ENCODE results near the gene LEP. TPM values are rescaled to one million over a fixed set of nuclear protein-coding genes. Genes with fewer than 3 reads are reported as not detected.
"Not testable (repeated sequence)": the region's sequence is repeated elsewhere in the genome, so short reads cannot be mapped to it uniquely, and the experiment has no call there.

LEP gene
- total RNA-seq, 1 experiment from 2014 or later = not detected

GRCh38 chr7:128266529-128266882 is 25.4 kb downstream of the LEP start:
- DNase-seq = no peak
- Histone ChIP-seq H3K36me3 (replicated peaks; ENCODE audit: control insufficient read depth, insufficient read depth, low read length) (no peaks in the 10 kb centered on the region), H3K27me3 (ENCODE audit: control insufficient read depth, insufficient read depth, low read length) (peaks cover 2% of the 10 kb centered on the region; the same call in 1 of the 2 replicates), H3K4me3 (ENCODE audit: insufficient read depth, low read depth, low read length) (no peak overlapping the region)

GRCh38 chr7:128266883-128267594 is 26.0 kb downstream of the LEP start:
- peaks cover 2% of the 10 kb centered on the region; the same call in 1 of the 2 replicates for H3K27me3 ChIP-seq (ENCODE audit: control insufficient read depth, insufficient read depth, low read length)
- no peak overlapping the region for H3K4me3 ChIP-seq (ENCODE audit: insufficient read depth, low read depth, low read length)
- peak; percentile 88 for DNase-seq
- H3K36me3 ChIP-seq (replicated peaks; ENCODE audit: control insufficient read depth, insufficient read depth, low read length) = no peaks in the 10 kb centered on the region

GRCh38 chr7:128267595-128267924 is 26.5 kb downstream of the LEP start:
- Histone ChIP-seq H3K36me3 (replicated peaks; ENCODE audit: control insufficient read depth, insufficient read depth, low read length) (no peaks in the 10 kb centered on the region), H3K4me3 (ENCODE audit: insufficient read depth, low read depth, low read length) (no peak overlapping the region), H3K27me3 (ENCODE audit: control insufficient read depth, insufficient read depth, low read length) (peaks cover 2% of the 10 kb centered on the region; the same call in 1 of the 2 replicates)
- DNase-seq = no peak

GRCh38 chr7:128268233-128268632 is 27.2 kb downstream of the LEP start:
- Histone ChIP-seq H3K27me3 (ENCODE audit: control insufficient read depth, insufficient read depth, low read length) (peaks cover 2% of the 10 kb centered on the region; the same call in 1 of the 2 replicates), H3K36me3 (replicated peaks; ENCODE audit: control insufficient read depth, insufficient read depth, low read length) (no peaks in the 10 kb centered on the region), H3K4me3 (ENCODE audit: insufficient read depth, low read depth, low read length) (no peak overlapping the region)
- no peak for DNase-seq

- no peak overlapping the region for H3K4me3 ChIP-seq (ENCODE audit: insufficient read depth, low read depth, low read length)
- peaks cover 2% of the 10 kb centered on the region; the same call in 1 of the 2 replicates for H3K27me3 ChIP-seq (ENCODE audit: control insufficient read depth, insufficient read depth, low read length)
- DNase-seq = peak; percentile 60
- H3K36me3 ChIP-seq (replicated peaks; ENCODE audit: control insufficient read depth, insufficient read depth, low read length) = no peaks in the 10 kb centered on the region
Observed at GRCh38 chr7:128270826-128271272, 29.8 kb downstream of the LEP start.

GRCh38 chr7:128271471-128271941 is 30.4 kb downstream of the LEP start:
- Histone ChIP-seq H3K4me3 (ENCODE audit: insufficient read depth, low read depth, low read length) (peak overlapping the region; percentile 19; the same call in 1 of the 2 replicates), H3K36me3 (replicated peaks; ENCODE audit: control insufficient read depth, insufficient read depth, low read length) (no peaks in the 10 kb centered on the region), H3K27me3 (ENCODE audit: control insufficient read depth, insufficient read depth, low read length) (peaks cover 2% of the 10 kb centered on the region; the same call in 1 of the 2 replicates)
- DNase-seq = peak; percentile 66

DNA sequence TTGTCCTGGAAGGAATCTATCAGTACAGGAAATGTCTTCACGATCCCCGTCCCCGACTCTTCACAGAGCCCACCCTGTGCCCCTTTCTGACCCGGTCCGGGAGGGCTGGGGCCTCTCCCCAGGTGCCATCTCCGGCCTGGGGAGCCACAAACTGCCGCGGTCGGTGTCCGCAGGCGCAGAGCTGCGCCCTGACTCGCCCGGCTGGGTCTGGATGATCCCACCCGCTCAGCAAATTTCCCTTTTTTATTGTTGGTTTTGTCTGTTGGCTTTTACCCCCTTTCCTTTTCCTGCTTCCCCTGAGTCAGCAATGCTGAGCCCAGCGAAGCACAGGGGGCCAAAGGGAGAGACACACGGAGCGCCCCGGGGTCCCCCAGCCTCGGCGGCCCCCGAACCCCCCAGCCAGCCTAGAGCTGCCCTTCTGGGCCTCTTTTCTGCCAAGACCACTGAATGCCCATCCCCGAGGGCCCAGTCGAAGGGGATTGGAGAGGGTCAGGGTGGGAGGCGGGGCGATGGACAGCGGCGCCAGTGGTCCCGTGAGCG is 30.9 kb downstream of the LEP start:
- Histone ChIP-seq H3K36me3 (replicated peaks; ENCODE audit: control insufficient read depth, insufficient read depth, low read length) (no peaks in the 10 kb centered on the region), H3K27me3 (ENCODE audit: control insufficient read depth, insufficient read depth, low read length) (peaks cover 2% of the 10 kb centered on the region; the same call in 1 of the 2 replicates), H3K4me3 (ENCODE audit: insufficient read depth, low read depth, low read length) (peak overlapping the region; percentile 6; the same call in 1 of the 2 replicates)
- DNase-seq = peak; percentile 67

DNA sequence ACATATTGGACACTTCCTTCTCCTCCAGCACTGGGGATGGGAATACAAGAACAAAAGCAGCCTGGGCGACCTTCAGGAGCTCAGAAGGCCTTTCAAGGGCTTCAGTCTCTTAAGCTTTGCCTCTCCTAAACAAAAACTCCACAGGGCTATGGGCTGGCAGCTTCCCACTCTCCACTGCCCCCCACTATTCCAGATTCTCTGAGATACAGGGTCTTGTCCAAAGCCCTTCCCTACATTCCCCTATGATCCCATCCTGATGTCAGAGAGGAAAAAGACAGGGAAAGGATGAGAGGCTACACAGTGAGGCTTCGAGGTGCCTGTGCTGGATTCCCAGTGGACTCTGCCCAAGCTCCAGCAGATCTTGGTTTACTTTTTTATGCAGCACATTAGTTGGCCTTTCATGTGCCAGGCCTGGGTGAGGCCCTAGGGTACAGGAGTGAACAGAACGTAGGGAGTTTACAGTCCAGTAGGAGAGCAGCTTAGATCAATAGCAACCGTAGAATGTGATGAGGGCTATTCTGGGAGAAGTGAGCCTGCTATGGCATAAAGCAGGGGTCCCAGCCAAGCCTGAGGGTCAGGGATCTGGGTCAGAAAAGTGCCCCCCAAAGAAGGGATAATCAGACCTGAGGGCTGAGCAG is 33.3 kb downstream of the LEP start:
- peaks cover 2% of the 10 kb centered on the region; the same call in 1 of the 2 replicates for H3K27me3 ChIP-seq (ENCODE audit: control insufficient read depth, insufficient read depth, low read length)
- DNase-seq = peak; percentile 14
- H3K4me3 ChIP-seq (ENCODE audit: insufficient read depth, low read depth, low read length) = no peak overlapping the region
- no peaks in the 10 kb centered on the region for H3K36me3 ChIP-seq (replicated peaks; ENCODE audit: control insufficient read depth, insufficient read depth, low read length)

- Histone ChIP-seq H3K36me3 (replicated peaks; ENCODE audit: control insufficient read depth, insufficient read depth, low read length) (no peaks in the 10 kb centered on the region), H3K4me3 (ENCODE audit: insufficient read depth, low read depth, low read length) (no peak overlapping the region), H3K27me3 (ENCODE audit: control insufficient read depth, insufficient read depth, low read length) (peaks cover 2% of the 10 kb centered on the region; the same call in 1 of the 2 replicates)
- no peak for DNase-seq
Observed at GRCh38 chr7:128274884-128275603, 34.0 kb downstream of the LEP start.

- DNase-seq = no peak
- peaks cover 2% of the 10 kb centered on the region; the same call in 1 of the 2 replicates for H3K27me3 ChIP-seq (ENCODE audit: control insufficient read depth, insufficient read depth, low read length)
- no peaks in the 10 kb centered on the region for H3K36me3 ChIP-seq (replicated peaks; ENCODE audit: control insufficient read depth, insufficient read depth, low read length)
- H3K4me3 ChIP-seq (ENCODE audit: insufficient read depth, low read depth, low read length) = no peak overlapping the region
Observed at GRCh38 chr7:128275681-128276080, 34.6 kb downstream of the LEP start.

DNA sequence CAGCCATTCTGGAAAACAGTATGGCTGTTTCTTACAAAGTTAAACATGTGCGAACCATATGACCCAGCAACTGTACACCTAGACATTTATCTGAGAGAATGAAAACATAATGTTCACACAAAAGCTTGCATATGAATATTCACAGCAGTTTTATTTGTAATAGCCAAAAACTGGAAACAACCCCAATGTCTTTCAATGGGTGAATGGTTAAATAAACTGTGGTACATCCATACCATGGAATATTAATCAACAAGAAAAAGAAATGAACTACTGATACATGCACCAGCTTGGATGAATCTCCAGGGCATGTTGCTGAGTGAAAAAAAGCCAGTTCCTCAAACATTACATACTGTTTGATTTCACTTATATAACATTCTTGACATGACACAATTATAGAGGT is 37.3 kb downstream of the LEP start:
- DNase-seq = no peak
- no peaks in the 10 kb centered on the region for H3K36me3 ChIP-seq (replicated peaks; ENCODE audit: control insufficient read depth, insufficient read depth, low read length)
- no peaks in the 10 kb centered on the region for H3K27me3 ChIP-seq (ENCODE audit: control insufficient read depth, insufficient read depth, low read length)
- no peak overlapping the region for H3K4me3 ChIP-seq (ENCODE audit: insufficient read depth, low read depth, low read length)

DNA sequence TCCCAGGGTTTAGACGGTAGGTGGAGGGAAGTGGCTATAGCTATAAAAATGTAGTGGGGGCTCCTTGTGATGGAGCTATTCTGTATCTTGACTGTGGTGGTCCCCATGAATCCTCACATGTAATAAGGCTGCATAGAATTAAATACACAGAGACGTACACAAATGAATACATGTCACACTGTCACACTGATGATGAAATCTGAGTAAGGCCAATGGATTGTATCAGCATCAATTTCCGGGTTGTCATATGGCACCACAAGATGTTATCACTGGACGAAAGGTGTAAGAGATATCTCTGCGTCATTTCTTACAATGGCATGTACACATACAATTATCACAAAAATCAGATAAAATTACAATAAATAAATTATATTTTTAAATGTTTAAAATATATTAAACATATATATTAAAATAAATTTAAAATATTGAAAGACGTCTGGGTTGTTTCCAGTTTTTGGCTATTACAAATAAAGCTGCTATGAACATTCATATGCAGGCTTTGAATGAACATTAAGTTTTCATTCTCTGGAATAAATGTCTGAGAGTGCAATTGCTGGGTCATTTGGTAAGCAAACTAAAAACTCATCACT is 38.1 kb downstream of the LEP start:
- Histone ChIP-seq H3K4me3 (ENCODE audit: insufficient read depth, low read depth, low read length) (no peak overlapping the region), H3K27me3 (ENCODE audit: control insufficient read depth, insufficient read depth, low read length) (no peaks in the 10 kb centered on the region), H3K36me3 (replicated peaks; ENCODE audit: control insufficient read depth, insufficient read depth, low read length) (no peaks in the 10 kb centered on the region)
- DNase-seq = no peak

GRCh38 chr7:128280451-128280850 is 39.4 kb downstream of the LEP start:
- not testable (repeated sequence) for DNase-seq; H3K36me3 ChIP-seq (replicated peaks; ENCODE audit: control insufficient read depth, insufficient read depth, low read length); H3K4me3 ChIP-seq (ENCODE audit: insufficient read depth, low read depth, low read length)

More at GRCh38 chr7:128280451-128280850, 39.4 kb downstream of the LEP start:
- not testable (repeated sequence) for H3K27me3 ChIP-seq (ENCODE audit: control insufficient read depth, insufficient read depth, low read length)
